ENCODE data around the gene NCAPG2.
"Not testable (repeated sequence)": the region's sequence is repeated elsewhere in the genome, so short reads cannot be mapped to it uniquely, and the experiment has no call there.

NCAPG2 gene

DNA sequence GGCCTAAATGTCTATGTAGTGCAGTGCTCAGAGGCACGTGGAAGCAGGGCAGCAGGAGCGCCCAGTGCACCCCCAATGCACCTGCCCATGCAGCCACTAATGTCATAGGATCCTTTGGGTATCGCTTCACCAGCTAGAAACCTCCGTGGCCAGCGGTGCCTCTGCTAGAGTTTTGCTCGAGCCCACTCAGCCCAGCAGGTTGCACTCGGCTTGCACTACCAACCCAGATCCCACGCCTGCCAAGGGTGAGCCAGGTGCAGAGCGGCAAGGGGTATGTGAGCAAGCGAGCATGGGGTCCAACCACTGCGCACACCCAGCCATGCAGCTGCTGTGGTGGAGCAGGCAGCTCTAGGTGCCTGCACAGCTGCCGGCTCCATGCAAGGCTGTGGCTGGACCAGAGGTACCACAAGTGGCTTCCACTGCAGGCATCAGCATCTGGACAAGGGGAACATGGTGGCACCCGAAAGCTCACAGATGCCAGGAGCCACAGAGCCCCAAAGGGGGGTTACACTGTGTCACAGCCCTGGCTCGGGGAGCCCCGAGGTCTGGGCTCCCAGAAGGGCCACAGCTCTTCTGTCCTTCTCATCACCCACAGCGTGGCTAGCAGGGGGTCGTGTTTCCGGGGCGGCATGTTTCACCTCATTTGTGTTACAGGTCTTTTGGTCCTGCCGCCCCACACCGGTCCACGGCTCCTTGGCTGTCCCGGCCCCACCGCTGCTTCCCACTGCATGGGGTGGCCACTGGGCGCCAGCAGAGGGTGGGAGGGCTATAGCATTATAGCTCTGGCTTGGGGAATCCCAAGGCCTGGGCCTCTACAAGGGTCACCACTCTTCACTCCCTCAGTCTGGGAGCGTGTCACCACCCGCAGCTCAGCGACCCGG lies 2.3 kb upstream of the NCAPG2 start:
- DNase-seq (ENCODE audit: low read depth, low spot score), result no peak

DNA sequence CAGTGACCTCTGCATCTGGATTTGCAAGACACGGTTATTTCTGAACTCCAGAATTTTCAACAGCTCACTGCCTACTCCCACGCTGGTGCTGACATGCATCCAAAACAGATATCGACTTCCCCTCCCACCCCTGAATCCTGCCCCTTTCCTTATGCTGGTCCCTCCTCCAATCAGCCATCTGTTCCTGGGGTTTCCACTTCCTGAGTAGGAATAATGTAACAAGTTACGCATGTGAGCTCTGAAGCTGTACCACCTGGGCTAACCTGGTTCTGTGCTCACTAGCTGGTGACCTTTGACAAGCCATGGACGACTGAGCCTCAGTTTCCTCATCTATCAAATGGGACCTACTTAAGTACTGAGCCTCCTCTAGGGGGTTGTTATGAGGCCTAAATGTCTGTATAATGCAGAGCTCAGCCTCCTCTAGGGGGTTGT lies 1.7 kb upstream of the NCAPG2 start:
- DNase-seq (ENCODE audit: low read depth, low spot score), result no peak

DNA sequence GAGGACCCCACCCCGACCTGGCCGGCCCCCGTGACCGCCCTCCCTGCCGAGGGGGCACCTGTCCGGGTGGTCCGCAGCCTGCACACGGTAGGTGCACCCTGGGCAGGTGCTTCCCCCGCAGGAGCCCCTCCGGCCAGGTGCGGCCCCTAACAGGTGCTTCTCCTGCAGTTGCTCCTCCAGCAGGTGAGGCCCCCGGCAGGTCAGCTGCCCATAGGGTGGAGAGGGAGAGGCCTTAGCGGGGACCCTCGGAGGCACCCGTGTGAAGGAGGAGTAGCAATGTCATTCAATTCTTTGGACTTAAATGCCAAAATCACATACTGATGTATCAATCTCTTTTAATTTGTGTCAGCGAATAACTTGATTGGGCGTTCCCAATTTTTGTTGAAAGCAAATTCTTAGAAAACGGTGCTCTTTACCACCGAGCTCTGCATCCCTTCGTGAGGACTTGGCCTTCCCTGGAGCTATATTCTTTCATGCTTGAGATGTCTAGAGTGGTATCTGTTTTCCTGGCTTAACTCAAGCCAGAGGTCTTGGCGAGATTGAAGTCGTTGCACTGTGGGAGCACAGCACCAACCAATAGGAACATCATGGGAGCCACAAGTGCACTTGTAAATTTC lies 738 bp upstream of the NCAPG2 start:
- DNase-seq (ENCODE audit: low read depth, low spot score), result no peak

DNA sequence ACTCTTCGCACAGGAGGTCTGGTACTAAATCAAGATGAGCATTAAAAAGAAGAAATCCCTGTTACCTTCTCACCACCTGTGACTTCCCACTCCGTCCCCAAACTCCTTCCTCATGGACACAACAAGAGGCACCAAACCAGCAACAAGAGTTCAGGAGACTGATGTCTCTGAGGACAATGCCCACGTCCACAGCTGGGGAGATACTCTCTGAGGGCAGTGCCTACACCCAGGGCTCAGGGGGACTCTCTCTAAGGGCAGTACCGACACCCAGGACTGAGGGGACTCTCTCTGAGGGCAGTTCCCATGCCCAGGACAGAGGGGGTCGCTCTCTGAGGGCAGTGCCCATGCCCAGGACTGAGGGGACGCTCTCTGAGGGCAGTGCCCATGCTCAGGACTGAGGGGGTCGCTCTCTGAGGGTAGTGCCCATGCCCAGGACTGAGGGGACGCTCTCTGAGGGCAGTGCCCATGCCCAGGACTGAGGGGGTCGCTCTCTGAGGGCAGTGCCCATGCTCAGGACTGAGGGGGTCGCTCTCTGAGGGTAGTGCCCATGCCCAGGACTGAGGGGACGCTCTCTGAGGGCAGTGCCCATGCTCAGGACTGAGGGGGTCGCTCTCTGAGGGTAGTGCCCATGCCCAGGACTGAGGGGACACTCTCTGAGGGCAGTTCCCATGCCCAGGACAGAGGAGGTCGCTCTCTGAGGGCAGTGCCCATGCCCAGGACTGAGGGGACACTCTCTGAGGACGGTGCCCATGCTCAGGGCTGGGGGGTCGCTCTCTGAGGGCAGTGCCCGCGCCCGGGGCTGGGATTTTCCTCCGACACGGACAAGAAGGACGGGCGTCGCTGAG lies 703 bp downstream of the NCAPG2 start:
- not testable (repeated sequence) for DNase-seq (ENCODE audit: low read depth, low spot score)

DNA sequence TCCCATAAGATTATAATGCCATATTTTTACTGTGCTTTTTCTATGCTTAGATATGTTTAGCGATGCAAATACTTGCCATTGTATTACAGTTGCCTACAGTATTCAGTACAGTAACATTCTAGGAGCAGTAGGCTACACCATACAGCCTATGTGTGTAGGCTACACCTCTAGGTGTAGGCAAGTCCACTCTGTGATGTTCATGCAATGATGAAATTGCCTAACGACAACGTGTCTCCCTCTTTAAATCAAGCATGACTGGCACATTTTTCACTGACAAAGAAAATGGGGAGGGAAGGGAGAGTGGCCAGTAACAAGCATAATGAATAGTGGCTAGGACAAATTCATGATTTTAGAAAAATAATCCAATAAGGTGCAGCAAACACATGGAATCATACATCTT lies 1.7 kb downstream of the NCAPG2 start:
- no peak for DNase-seq (ENCODE audit: low read depth, low spot score)

DNA sequence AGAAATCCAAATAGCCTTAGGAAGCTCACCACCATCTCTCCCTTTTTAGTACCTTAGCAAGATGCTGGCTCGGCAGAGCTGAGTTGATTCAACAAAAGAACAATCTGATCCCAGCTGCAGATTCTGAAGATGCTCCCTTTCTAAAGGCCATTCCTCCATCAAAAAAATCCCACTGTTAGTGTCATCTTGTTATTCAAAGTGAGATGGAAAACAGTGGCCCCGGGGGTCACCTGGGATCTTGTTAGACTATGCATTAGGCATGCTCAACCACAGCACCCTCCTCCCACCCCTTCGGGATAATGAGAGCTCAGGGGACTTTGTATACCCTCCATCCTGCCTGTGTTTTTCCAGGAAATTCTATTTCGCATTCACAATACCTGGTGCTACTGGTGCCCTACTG lies 2.4 kb downstream of the NCAPG2 start:
- no peak for DNase-seq (ENCODE audit: low read depth, low spot score)

DNA sequence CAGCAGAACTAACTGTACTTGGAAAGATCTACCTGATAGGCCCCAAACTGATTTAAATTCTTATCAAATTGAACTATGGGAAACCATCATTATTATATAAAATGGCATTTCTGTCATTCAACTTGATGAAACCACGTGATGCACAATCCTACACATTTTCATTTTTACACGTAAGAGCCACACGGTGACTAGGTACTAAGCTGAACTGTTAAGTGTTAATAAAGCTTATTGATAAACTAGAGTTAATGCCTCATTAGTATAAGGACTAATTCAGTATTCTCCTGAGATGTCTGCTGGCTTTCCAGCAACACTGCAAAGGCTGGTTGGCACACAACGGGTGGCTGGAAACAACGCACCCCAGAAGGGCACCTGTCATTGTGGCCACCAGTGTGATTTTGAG lies 4.6 kb downstream of the NCAPG2 start:
- DNase-seq (ENCODE audit: low read depth, low spot score), result no peak

DNA sequence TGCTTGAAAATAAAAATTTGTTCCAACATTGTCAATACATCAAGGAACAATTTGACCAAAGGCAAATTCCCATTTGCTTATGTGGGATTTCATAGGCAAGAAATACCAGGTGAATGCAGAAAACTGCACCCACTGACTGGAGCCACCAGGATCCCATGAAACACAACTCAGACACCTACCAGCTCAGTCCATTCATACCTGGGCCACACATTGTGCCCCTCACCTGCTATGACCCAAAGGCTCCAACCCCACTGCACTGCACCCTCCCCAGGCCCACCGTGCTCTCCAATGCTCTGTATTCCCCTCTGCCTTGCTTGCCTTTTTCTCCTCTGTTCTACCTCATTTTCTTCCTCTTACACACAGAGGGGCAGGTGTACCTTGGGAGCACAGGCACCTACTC lies 5.3 kb downstream of the NCAPG2 start:
- DNase-seq (ENCODE audit: low read depth, low spot score), result no peak

DNA sequence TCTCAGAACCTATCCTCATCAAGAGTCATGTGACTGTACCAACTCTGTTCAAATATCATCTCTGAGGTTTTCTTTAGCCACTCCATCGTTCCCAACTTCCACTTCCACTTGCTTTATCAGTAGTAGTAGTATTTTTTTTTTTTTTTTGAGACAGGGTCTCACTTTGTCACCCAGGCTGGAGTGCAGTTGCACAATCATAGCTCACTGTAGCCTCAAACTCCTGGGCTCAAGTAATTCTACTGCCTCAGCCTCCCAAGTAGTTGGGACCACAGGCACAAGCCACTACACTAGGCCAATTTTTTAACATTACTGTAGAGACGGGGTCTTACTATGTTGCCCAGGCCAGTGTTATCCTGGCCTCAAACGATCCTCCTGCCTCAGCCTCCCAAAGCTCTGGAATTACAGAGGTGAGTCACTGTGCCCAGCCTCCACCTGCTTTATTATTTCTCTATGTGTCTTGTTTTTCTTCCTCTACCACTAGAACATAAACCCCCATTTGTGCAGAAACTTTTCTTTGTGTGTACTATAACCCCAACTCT lies 5.9 kb downstream of the NCAPG2 start:
- DNase-seq (ENCODE audit: low read depth, low spot score), result no peak

DNA sequence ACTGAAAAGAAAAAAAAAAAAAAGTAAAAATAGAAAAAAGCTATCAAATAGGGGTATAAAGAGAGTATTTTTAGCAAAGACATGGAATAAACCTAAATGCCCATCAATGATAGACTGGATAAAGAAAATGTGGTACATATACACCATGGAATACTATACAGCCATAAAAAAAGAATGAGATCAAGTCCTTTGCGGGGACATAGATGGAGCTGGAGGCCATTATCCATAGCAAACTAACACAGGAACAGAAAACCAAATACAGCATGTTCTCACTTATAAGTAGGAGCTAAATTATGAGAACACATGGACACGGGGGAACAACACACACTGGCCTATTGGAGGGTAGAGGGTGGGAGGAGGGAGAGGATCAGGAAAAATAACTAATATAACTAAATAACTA lies 7.0 kb downstream of the NCAPG2 start:
- not testable (repeated sequence) for DNase-seq (ENCODE audit: low read depth, low spot score)

DNA sequence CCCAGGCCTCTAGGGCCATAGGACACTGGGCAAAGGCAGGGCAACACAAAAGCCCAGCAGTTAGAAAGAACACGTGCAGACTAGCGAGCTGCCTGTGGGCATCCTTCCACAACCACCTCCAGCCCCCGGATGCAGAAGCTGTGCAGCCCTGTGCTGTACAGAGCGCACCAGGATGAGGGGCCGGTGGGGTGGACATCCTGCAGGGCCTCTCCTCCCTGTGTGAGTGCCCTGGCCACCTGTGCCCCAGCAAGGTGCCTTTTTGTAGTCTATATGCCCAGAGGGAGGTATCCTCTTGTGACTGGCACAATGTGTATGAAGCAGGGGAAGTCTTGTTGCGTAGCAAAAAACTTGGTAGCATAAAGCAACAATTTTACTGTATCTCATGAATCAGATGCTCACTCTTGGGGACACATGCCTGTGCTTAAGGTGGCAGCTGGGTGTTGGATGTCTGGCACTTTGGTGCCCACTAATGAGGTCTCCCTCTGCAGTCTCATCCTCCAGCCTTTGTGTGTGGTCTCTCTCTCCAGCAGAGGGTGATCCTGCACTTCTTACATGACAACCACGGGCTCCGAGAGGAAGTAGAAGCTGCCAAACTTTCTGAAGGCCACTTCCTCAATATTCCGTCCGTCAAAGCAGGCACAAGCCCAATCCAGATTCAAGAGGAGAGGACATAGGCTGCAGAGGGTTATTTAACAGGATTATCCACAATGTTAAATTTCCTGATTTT lies 8.7 kb downstream of the NCAPG2 start:
- no peak for DNase-seq (ENCODE audit: low read depth, low spot score)

DNA sequence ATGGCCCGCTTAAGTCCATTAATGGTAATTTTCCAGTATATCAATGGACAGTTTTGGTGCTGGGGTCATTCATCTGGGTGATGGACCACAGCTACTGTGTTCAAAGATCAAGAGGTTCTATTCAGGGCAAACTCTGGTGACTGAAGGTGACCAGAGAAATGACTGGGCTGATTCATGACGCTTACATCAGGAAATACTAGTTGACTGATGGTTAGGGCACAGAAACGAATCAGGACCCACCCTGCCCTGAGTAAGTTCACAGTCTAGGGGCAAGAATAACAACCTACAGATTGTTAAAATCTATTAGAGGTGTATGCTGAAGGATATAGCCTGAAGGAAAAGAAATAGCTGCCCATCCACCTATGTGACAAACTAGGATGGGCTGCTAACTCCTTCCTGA lies 9.5 kb downstream of the NCAPG2 start:
- no peak for DNase-seq (ENCODE audit: low read depth, low spot score)

DNA sequence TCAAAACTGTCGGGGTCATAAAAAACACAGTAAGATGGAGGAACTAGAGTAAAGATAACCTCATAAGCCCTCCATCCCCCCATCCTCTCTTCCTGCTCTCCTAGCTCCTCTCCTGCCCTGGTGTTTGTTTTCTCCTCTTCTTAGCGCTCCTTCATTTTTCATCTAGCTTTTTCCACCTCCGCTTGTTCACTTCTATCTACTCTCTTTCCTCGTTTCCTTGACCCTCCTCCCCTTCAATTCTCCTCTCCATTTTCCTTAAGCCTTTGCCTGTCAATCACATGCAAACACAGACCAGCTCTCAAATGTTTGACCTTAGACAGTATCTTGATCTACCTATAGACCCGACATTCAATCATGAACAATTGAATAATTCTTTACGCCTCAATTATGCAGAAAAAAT lies 10.0 kb downstream of the NCAPG2 start:
- DNase-seq (ENCODE audit: low read depth, low spot score), result no peak

DNA sequence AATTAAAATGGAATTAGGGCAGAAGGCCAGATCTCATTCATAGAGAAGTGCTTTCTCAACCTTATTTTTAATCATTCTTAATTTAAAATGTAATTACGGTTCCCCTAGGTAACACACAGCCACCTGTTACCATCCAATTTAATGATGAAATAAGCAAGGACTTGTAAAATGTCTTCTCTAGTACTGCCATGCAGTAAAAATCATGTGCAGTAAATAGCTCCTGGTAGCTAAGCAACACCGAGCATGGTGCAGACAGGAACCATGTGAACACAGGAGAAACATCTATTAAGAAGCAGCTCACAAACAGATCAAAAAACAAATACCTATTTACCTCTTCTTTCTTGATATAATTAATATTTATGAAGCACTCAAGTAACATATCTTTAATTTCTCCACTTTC lies 15.1 kb downstream of the NCAPG2 start:
- DNase-seq (ENCODE audit: low read depth, low spot score), result no peak

DNA sequence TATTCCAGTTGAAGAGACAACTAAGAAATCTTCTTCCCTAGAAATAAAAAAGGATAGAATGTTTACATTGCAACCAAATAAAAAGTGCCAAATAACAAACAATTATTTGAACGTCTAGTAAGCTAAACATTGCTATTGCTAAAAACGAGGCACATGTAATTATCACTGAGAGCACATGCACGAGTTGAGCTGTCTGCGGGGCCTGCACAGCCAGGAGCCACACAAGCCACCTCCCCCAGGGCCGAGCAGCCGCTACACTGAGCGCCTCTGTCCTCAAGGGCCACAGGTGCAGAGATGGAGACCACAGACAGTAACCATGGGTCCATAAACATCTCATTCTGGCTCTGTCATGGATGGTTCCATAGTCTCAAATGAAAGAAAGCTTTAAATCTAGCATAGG lies 17.2 kb downstream of the NCAPG2 start:
- no peak for DNase-seq (ENCODE audit: low read depth, low spot score)

DNA sequence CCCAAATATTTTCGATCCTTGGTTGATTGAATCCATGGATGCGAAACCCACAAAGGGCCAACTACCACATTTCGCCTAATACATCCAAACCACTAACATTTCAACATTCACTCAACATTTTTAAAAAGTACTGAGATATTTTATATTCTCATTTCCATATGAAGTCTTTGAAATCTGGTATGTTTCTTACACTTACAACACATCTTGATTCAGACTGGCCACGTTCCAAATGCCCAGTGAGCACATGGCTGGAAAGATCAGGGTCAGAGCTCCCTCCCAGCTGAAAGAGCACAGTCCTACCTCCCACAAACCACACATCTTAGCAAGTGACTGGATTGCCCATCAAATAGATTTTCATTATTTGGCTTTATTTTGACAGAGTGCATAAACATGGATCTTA lies 18.9 kb downstream of the NCAPG2 start:
- DNase-seq (ENCODE audit: low read depth, low spot score), result no peak

DNA sequence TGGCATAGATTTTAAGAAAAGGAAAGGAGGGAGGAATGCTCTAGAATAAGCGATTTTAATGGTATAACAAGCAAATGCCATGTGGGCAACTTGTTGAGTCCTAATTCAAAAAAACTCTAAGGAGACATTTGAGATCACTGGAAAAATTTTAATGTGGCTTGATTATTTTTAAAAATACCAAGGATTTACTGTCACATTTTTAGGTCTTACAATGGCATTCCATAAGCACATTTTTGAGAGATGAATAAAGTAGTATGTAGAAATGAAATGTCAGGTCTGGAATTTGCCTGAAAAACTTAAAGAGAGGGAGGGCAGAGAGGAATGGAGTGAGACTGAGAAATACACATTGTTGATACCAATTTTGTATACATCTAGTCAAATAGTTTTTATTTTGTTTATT lies 20.3 kb downstream of the NCAPG2 start:
- no peak for DNase-seq (ENCODE audit: low read depth, low spot score)

DNA sequence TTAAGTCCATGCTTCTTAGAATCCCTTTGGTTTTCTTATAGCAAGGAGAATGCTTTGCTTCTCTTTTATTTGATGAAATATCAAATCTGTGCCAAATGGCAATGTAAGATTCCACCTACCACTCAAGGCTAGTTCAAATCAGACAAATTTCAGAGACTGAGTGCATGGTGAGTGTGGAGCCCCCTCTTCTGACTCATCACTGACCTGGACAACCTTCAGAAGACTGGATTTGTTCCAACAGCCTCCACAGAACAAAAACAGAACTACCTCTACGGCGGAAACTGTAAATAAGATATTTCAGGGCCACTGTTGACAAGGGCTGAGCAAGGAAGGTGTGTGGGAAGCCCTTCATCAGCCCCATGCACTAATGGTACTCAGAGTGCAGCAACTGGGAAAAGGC lies 21.1 kb downstream of the NCAPG2 start:
- no peak for DNase-seq (ENCODE audit: low read depth, low spot score)

DNA sequence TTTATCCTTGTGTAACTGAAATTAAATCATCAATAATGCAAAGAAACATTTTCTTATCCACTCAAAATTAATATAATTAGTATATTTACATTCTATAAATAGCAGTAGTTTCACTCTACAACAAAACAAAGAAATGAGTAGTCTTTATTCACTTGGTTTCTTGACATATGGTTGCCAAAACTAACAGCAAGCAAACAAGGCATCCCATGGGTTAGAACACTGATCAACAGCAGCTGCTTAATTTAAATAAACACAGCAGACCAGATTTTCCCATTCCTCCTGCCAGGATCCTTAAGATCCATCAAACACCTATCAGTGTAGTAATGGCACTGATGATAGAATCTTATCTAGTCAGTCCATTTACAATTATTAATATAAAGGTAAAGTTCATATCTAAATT lies 22.1 kb downstream of the NCAPG2 start:
- no peak for DNase-seq (ENCODE audit: low read depth, low spot score)

DNA sequence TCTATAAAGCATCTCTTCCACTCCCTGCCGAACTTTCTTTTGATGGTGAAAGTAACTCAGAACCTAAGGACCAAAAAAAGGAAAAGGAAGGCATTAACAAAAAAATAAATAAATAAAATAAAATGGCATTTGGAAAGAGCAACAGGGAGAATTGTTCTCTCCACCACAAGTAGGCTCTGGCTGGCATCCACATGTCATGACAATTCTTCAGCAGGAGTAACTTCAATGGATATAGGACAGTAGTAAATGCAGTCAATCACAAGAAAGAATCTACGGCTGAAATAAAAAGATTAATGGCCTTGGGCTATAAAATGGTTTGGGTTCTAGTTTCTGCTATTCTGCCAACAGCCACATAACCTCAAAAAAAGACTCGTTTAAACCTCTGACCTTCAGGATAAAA lies 23.9 kb downstream of the NCAPG2 start:
- DNase-seq (ENCODE audit: low read depth, low spot score), result no peak

DNA sequence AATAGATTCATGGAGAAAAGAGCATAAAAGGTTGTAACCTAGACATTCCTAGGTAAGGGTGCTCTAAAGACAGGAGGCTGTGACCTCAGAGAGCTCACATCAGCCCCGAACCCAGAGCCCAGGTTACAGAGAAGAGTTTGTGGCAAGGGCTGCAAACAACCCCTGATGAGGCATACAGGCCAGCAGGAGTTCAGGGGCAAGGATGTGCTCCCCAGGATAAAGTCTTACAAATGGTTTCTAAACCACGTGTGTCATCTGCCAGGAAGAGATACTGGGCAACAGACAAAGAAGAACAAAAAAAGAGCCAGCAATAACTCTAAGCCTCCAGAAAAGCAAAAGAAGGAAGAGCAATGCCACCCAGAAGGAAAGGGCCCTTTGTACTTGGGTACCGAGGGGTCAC lies 27.7 kb downstream of the NCAPG2 start:
- no peak for DNase-seq (ENCODE audit: low read depth, low spot score)

All from activated CD4-positive, CD25-positive, alpha-beta regulatory T cell treated with anti-CD3 and anti-CD28 coated beads, Interleukin-2, amount 50 U/mL, for 16 hours (primary cell).